GM12878 (cell line): ENCODE data around the gene DHRS12.

Experiments used
- E4F1 ChIP-seq: fragments of 450-650 bp; IDR thresholded peaks from 2 replicates; pipeline ENCODE4 v1.6.1; 2018; ENCODE audit warnings: borderline replicate concordance, mild to moderate bottlenecking; ENCODE audit not compliant: partially characterized antibody
- HDAC2 ChIP-seq: fragments of 200-600 bp; sonication (generic); IDR thresholded peaks from 2 replicates; pipeline ENCODE4 v1.6.1; 2017
- POLR2A ChIP-seq: IDR thresholded peaks from 2 replicates; pipeline ENCODE4 v1.6.1; 2011; ENCODE audit warnings: low read depth, mild to moderate bottlenecking, low read length
- POLR2AphosphoS5 ChIP-seq: IDR thresholded peaks from 2 replicates; pipeline ENCODE4 v1.6.1; 2011; ENCODE audit warnings: mild to moderate bottlenecking, low read length, inconsistent platforms
- USF1 ChIP-seq: IDR thresholded peaks from 2 replicates; pipeline ENCODE4 v1.6.1; 2011; ENCODE audit warnings: borderline replicate concordance, low read depth, mild to moderate bottlenecking, moderate library complexity, mixed read lengths, low read length; ENCODE audit not compliant: insufficient read depth; ENCODE audit errors: extremely low read length
- YY1 ChIP-seq: IDR thresholded peaks from 2 replicates; pipeline ENCODE4 v1.6.1; 2011; ENCODE audit warnings: low read depth, mild to moderate bottlenecking, low read length
- TF ChIP-seq, protein P1 (sequence below), 3 experiments: IDR thresholded peaks in 2 of 3; conservative IDR thresholded peaks in 1 of 3; 2 replicates each; pipeline ENCODE4 v1.5.1; 2011; ENCODE audit warnings: low read depth in 3 of 3, low read length in 3 of 3, mild to moderate bottlenecking in 3 of 3, control low read depth in 2 of 3, moderate library complexity in 2 of 3, inconsistent platforms in 1 of 3, mixed read lengths in 1 of 3; ENCODE audit not compliant: control insufficient read depth in 2 of 3, insufficient read depth in 1 of 3; ENCODE audit errors: extremely low read depth in 1 of 3

DNA sequence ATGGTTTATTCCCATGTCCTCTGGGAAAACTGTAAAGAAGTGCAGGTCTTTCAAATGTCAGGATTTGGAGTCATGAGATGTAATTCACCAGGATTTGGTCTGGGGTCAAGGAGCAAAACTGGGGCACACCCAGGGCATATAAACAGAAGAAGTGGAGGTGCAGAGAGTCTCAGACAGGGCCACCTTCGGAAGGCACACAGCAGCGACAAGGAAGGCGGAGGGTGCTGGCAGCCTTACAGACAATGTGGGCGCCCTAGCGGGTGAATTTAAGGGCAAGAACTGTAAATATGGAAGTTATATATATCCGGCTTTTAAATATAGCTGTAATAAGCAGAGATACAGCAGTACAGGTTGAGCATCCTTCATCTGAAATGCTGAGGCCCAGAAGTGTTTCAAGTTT, 31.2 kb downstream of the DHRS12 start:
- TF ChIP-seq, protein P1, sequence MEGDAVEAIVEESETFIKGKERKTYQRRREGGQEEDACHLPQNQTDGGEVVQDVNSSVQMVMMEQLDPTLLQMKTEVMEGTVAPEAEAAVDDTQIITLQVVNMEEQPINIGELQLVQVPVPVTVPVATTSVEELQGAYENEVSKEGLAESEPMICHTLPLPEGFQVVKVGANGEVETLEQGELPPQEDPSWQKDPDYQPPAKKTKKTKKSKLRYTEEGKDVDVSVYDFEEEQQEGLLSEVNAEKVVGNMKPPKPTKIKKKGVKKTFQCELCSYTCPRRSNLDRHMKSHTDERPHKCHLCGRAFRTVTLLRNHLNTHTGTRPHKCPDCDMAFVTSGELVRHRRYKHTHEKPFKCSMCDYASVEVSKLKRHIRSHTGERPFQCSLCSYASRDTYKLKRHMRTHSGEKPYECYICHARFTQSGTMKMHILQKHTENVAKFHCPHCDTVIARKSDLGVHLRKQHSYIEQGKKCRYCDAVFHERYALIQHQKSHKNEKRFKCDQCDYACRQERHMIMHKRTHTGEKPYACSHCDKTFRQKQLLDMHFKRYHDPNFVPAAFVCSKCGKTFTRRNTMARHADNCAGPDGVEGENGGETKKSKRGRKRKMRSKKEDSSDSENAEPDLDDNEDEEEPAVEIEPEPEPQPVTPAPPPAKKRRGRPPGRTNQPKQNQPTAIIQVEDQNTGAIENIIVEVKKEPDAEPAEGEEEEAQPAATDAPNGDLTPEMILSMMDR (IDR thresholded peaks at IDR 0.05 in 2 of 3, conservative IDR thresholded peaks at IDR 0.05 in 1 of 3; ENCODE audit: control insufficient read depth in 2 of 3, extremely low read depth in 1 of 3, insufficient read depth in 1 of 3, low read depth in 3 of 3, low read length in 3 of 3): no peak
- TF ChIP-seq POLR2AphosphoS5: no peak
- TF ChIP-seq USF1: no peak
- no peak for TF ChIP-seq YY1
- TF ChIP-seq POLR2A: no peak
- TF ChIP-seq HDAC2: no peak
- no peak for TF ChIP-seq E4F1
